Measurements from ENCODE around the gene CNDP2. TPM values are rescaled to one million over a fixed set of nuclear protein-coding genes. Genes with fewer than 3 reads are reported as not detected.

CNDP2 gene
- total RNA-seq, 1 experiment from 2014 or later: 57.6 TPM

GRCh38 chr18:74479486-74480148 lies 16.5 kb upstream of the CNDP2 start:
- no TSS peak for BruUV-seq (replicated peaks)
- no peak overlapping the region for H3K9ac ChIP-seq (ENCODE audit: low read length)
- no peak overlapping the region for H3K27ac ChIP-seq (ENCODE audit: low read length)
- no peaks in the 10 kb centered on the region for H3K9me3 ChIP-seq (ENCODE audit: low read length)
- intact Hi-C loops (cut with micrococcal nuclease): no loop called here
- ATAC-seq: no peak
- TF ChIP-seq CTCF (conservative IDR thresholded peaks at IDR 0.05; ENCODE audit: low read depth, low read length): no peak
- TF ChIP-seq EZH2 (IDR thresholded peaks at IDR 0.05; ENCODE audit: low read length, unreplicated experiment): no peak
- no peak for TF ChIP-seq EZH2phosphoT487 (IDR thresholded peaks at IDR 0.05; ENCODE audit: borderline replicate concordance, low read length)
- ChIA-PET POLR2A (ENCODE audit: unreplicated experiment) (no interaction called here), CTCF (no interaction called here)
- no peak overlapping the region for H3K4me3 ChIP-seq (ENCODE audit: low read length)
- no peaks in the 10 kb centered on the region for H4K20me1 ChIP-seq (ENCODE audit: low read length)
- H3K79me2 ChIP-seq (ENCODE audit: low read length): no peaks in the 10 kb centered on the region
- H2AFZ ChIP-seq (ENCODE audit: low read length): 0 out of 2 replicates have a peak overlapping the region, but pooled peaks have one; percentile 57
- peaks cover under 1% of the 10 kb centered on the region; the same call in 1 of the 2 replicates for H3K27me3 ChIP-seq (ENCODE audit: low read length)
- no peaks in the 10 kb centered on the region for H3F3A ChIP-seq (ENCODE audit: low read length, unreplicated experiment)
- no peaks in the 10 kb centered on the region for H3K9me2 ChIP-seq (replicated peaks; ENCODE audit: low read length)
- no peak for DNase-seq
- H3K4me1 ChIP-seq (ENCODE audit: insufficient read depth, low read length): peaks cover 13% of the 10 kb centered on the region; the same call in 1 of the 2 replicates
- H3K36me3 ChIP-seq (ENCODE audit: low read depth, low read length): no peaks in the 10 kb centered on the region
- no peak overlapping the region for H3K4me2 ChIP-seq (ENCODE audit: low read length)

GRCh38 chr18:74480149-74480651 lies 16.0 kb upstream of the CNDP2 start:
- no TSS peak for BruUV-seq (replicated peaks)
- H3K4me3 ChIP-seq (ENCODE audit: low read length): no peak overlapping the region
- no peak; the same call in 1 of the 2 replicates for ATAC-seq
- peaks cover 13% of the 10 kb centered on the region; the same call in 1 of the 2 replicates for H3K4me1 ChIP-seq (ENCODE audit: insufficient read depth, low read length)
- no peak overlapping the region for H3K4me2 ChIP-seq (ENCODE audit: low read length)
- no peaks in the 10 kb centered on the region for H3K36me3 ChIP-seq (ENCODE audit: low read depth, low read length)
- H3F3A ChIP-seq (ENCODE audit: low read length, unreplicated experiment): no peaks in the 10 kb centered on the region
- no peak for TF ChIP-seq CTCF (conservative IDR thresholded peaks at IDR 0.05; ENCODE audit: low read depth, low read length)
- TF ChIP-seq EZH2phosphoT487 (IDR thresholded peaks at IDR 0.05; ENCODE audit: borderline replicate concordance, low read length): no peak
- no peak for TF ChIP-seq EZH2 (IDR thresholded peaks at IDR 0.05; ENCODE audit: low read length, unreplicated experiment)
- no peaks in the 10 kb centered on the region for H3K9me3 ChIP-seq (ENCODE audit: low read length)
- no peaks in the 10 kb centered on the region for H4K20me1 ChIP-seq (ENCODE audit: low read length)
- no peaks in the 10 kb centered on the region for H3K9me2 ChIP-seq (replicated peaks; ENCODE audit: low read length)
- H3K9ac ChIP-seq (ENCODE audit: low read length): no peak overlapping the region
- intact Hi-C loops (cut with micrococcal nuclease): no loop called here
- peaks cover 4% of the 10 kb centered on the region; the same call in 1 of the 2 replicates for H3K27me3 ChIP-seq (ENCODE audit: low read length)
- DNase-seq: peak; percentile 74
- POLR2A ChIA-PET (ENCODE audit: unreplicated experiment): no interaction called here
- CTCF ChIA-PET: no interaction called here
- H2AFZ ChIP-seq (ENCODE audit: low read length): peak overlapping the region; percentile 57; the same call in 1 of the 2 replicates
- no peaks in the 10 kb centered on the region for H3K79me2 ChIP-seq (ENCODE audit: low read length)
- H3K27ac ChIP-seq (ENCODE audit: low read length): peak overlapping the region; percentile 47

- Histone ChIP-seq H2AFZ (ENCODE audit: low read length) (no peak overlapping the region), H3K9me2 (replicated peaks; ENCODE audit: low read length) (no peaks in the 10 kb centered on the region), H3K36me3 (ENCODE audit: low read depth, low read length) (no peaks in the 10 kb centered on the region), H3K79me2 (ENCODE audit: low read length) (no peaks in the 10 kb centered on the region), H3K4me1 (ENCODE audit: insufficient read depth, low read length) (peaks cover 13% of the 10 kb centered on the region; the same call in 1 of the 2 replicates), H4K20me1 (ENCODE audit: low read length) (no peaks in the 10 kb centered on the region), H3K9me3 (ENCODE audit: low read length) (no peaks in the 10 kb centered on the region), H3K27me3 (ENCODE audit: low read length) (peaks cover 4% of the 10 kb centered on the region; the same call in 1 of the 2 replicates), H3K4me2 (ENCODE audit: low read length) (no peak overlapping the region), H3K27ac (ENCODE audit: low read length) (no peak overlapping the region), H3K9ac (ENCODE audit: low read length) (no peak overlapping the region), H3F3A (ENCODE audit: low read length, unreplicated experiment) (no peaks in the 10 kb centered on the region), H3K4me3 (ENCODE audit: low read length) (no peak overlapping the region)
- DNase-seq: no peak
- POLR2A ChIA-PET (ENCODE audit: unreplicated experiment): no interaction called here
- ATAC-seq: no peak
- CTCF ChIA-PET: no interaction called here
- no peak for TF ChIP-seq EZH2phosphoT487 (IDR thresholded peaks at IDR 0.05; ENCODE audit: borderline replicate concordance, low read length)
- TF ChIP-seq CTCF (conservative IDR thresholded peaks at IDR 0.05; ENCODE audit: low read depth, low read length): no peak
- no peak for TF ChIP-seq EZH2 (IDR thresholded peaks at IDR 0.05; ENCODE audit: low read length, unreplicated experiment)
- intact Hi-C loops (cut with micrococcal nuclease): no loop called here
- BruUV-seq (replicated peaks): no TSS peak
Measured at GRCh38 chr18:74482697-74483096, 13.5 kb upstream of the CNDP2 start.
